Mesendoderm (in vitro differentiated cells): Measurements from ENCODE around the gene TRPV5.
A peak's percentile ranks its signal among the peaks of the same experiment; 100 is the strongest.

ENCODE experiments used
- DNase-seq: peaks from one replicate; pipeline ENCODE4 v3.0.0; 2013
- H2AK5ac ChIP-seq: 2 replicates; pipeline ENCODE4 v1.6.1; 2013; ENCODE audit warnings: low read length, inconsistent platforms
- H2BK120ac ChIP-seq: 2 replicates; pipeline ENCODE4 v1.6.1; 2013; ENCODE audit warnings: low read depth, mild to moderate bottlenecking, low read length, moderate library complexity, mixed read lengths
- H2BK15ac ChIP-seq: replicated peaks from 2 replicates; pipeline ENCODE4 v1.6.1; 2013; ENCODE audit warnings: low read depth, mild to moderate bottlenecking, moderate library complexity
- H2BK5ac ChIP-seq: 2 replicates; pipeline ENCODE4 v1.6.1; 2013; ENCODE audit warnings: low read length, inconsistent platforms
- H3K18ac ChIP-seq: 2 replicates; pipeline ENCODE4 v1.6.1; 2013; ENCODE audit warnings: mild to moderate bottlenecking, low read length, mixed read lengths
- H3K23ac ChIP-seq: one replicate; pipeline ENCODE4 v1.6.1; 2013; ENCODE audit warnings: low read length
- H3K27ac ChIP-seq: 2 replicates; pipeline ENCODE4 v1.5.1; 2013; ENCODE audit warnings: low read depth, mild to moderate bottlenecking, inconsistent platforms, low read length, moderate library complexity
- H3K27me3 ChIP-seq: 2 replicates; pipeline ENCODE4 v1.6.1; 2013; ENCODE audit warnings: low read length, control low read depth, mild to moderate bottlenecking, inconsistent platforms; ENCODE audit not compliant: insufficient read depth, poor library complexity
- H3K36me3 ChIP-seq: 2 replicates; pipeline ENCODE4 v1.6.1; 2013; ENCODE audit warnings: low read length, inconsistent platforms; ENCODE audit not compliant: control insufficient read depth, insufficient read depth
- H3K4ac ChIP-seq: one replicate; pipeline ENCODE4 v1.6.1; 2013; ENCODE audit warnings: low read depth, mild to moderate bottlenecking, low read length, moderate library complexity
- H3K4me1 ChIP-seq: 2 replicates; pipeline ENCODE4 v1.6.1; 2013; ENCODE audit warnings: low read depth, low read length, inconsistent platforms; ENCODE audit not compliant: control insufficient read depth
- H3K4me2 ChIP-seq: 2 replicates; pipeline ENCODE4 v1.6.1; 2013; ENCODE audit warnings: low read length
- H3K4me3 ChIP-seq: 2 replicates; pipeline ENCODE4 v1.5.1; 2013; ENCODE audit warnings: mild to moderate bottlenecking, low read length
- H3K56ac ChIP-seq: one replicate; pipeline ENCODE4 v1.6.1; 2013; ENCODE audit warnings: low read length
- H3K79me1 ChIP-seq: 2 replicates; pipeline ENCODE4 v1.6.1; 2013; ENCODE audit warnings: low read length, inconsistent platforms
- H3K79me2 ChIP-seq: 2 replicates; pipeline ENCODE4 v1.6.1; 2013; ENCODE audit warnings: mild to moderate bottlenecking, low read length; ENCODE audit not compliant: control insufficient read depth, insufficient read depth
- H3K9ac ChIP-seq: 2 replicates; pipeline ENCODE4 v1.6.1; 2013; ENCODE audit warnings: low read length, inconsistent platforms
- H4K5ac ChIP-seq: one replicate; pipeline ENCODE4 v1.6.1; 2013; ENCODE audit warnings: low read length
- H4K8ac ChIP-seq: one replicate; pipeline ENCODE4 v1.6.1; 2013; ENCODE audit warnings: low read depth, mild to moderate bottlenecking, control low read depth, low read length, moderate library complexity
- WGBS: extraction: QIAGEN DNeasy Blood & Tissue Kit; methylation state at CpG from one replicate; pipeline ENCODE4 v1.1.7; 2013; ENCODE audit warnings: low lambda C conversion rate, missing lambda C conversion rate; ENCODE audit not compliant: insufficient coverage; ENCODE audit errors: extremely low coverage; 5-methylcytosine and 5-hydroxymethylcytosine counted together

The TRPV5 gene

GRCh38 chr7:142908921-142909890 lies 24.3 kb downstream of the TRPV5 start:
- H4K5ac ChIP-seq, result no peak overlapping the region
- H3K4me2 ChIP-seq, result no peak overlapping the region
- H3K9ac ChIP-seq, result no peak overlapping the region
- DNase-seq, result peak; percentile 62
- H3K79me1 ChIP-seq, result no peaks in the 10 kb centered on the region
- H2BK15ac ChIP-seq, result no peak overlapping the region
- H3K4me3 ChIP-seq, result no peak overlapping the region
- no peak overlapping the region for H2BK120ac ChIP-seq
- no peaks in the 10 kb centered on the region for H3K27me3 ChIP-seq
- no peak overlapping the region for H3K27ac ChIP-seq
- H2AK5ac ChIP-seq, result no peak overlapping the region
- no peak overlapping the region for H3K18ac ChIP-seq
- H3K36me3 ChIP-seq, result no peaks in the 10 kb centered on the region
- H3K4me1 ChIP-seq, result no peaks in the 10 kb centered on the region
- H2BK5ac ChIP-seq, result no peak overlapping the region
- H3K79me2 ChIP-seq, result no peaks in the 10 kb centered on the region
- WGBS, result no CpG with 5 or more reads among the region's 21 CpGs
- H3K56ac ChIP-seq, result no peak overlapping the region
- H3K23ac ChIP-seq, result no peak overlapping the region
- no peak overlapping the region for H4K8ac ChIP-seq
- no peak overlapping the region for H3K4ac ChIP-seq

DNA sequence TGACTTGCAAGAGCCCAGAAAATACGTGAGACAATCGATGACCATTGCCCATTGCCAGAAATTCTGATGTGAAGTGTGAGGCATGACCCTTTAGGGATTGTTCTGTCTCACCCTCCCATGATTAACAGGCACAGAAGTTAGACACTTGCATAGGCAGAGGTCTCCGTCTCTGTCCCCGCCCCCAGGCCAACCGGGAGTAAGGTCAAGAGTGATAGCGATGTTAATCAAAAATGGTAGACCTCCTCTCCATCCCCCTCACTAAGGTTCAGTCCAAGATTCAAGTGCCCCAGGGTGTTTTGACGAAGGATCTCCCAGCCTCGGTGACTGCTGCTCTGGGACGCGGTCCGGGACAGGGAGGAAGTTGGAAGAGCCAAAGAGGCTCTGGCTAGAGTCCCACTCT lies 25.3 kb downstream of the TRPV5 start:
- H3K4me1 ChIP-seq, result no peaks in the 10 kb centered on the region
- no peak overlapping the region for H2AK5ac ChIP-seq
- no peak overlapping the region for H3K27ac ChIP-seq
- H3K27me3 ChIP-seq, result no peaks in the 10 kb centered on the region
- H3K18ac ChIP-seq, result no peak overlapping the region
- no peaks in the 10 kb centered on the region for H3K79me1 ChIP-seq
- no peaks in the 10 kb centered on the region for H3K79me2 ChIP-seq
- H3K36me3 ChIP-seq, result no peaks in the 10 kb centered on the region
- H3K23ac ChIP-seq, result no peak overlapping the region
- H2BK120ac ChIP-seq, result no peak overlapping the region
- no peak overlapping the region for H2BK5ac ChIP-seq
- no peak overlapping the region for H3K4me2 ChIP-seq
- WGBS, result no CpG with 5 or more reads among the region's 11 CpGs
- no peak overlapping the region for H3K9ac ChIP-seq
- DNase-seq, result no peak
- no peak overlapping the region for H3K56ac ChIP-seq
- no peak overlapping the region for H4K8ac ChIP-seq
- no peak overlapping the region for H2BK15ac ChIP-seq
- no peak overlapping the region for H3K4ac ChIP-seq
- H4K5ac ChIP-seq, result no peak overlapping the region
- H3K4me3 ChIP-seq, result no peak overlapping the region

- no peak overlapping the region for H4K8ac ChIP-seq
- H3K36me3 ChIP-seq, result no peaks in the 10 kb centered on the region
- H3K4ac ChIP-seq, result no peak overlapping the region
- no CpG with 5 or more reads among the region's 2 CpGs for WGBS
- no peak overlapping the region for H3K4me2 ChIP-seq
- no peak overlapping the region for H3K9ac ChIP-seq
- H2BK120ac ChIP-seq, result no peak overlapping the region
- no peaks in the 10 kb centered on the region for H3K4me1 ChIP-seq
- H3K18ac ChIP-seq, result no peak overlapping the region
- H3K79me2 ChIP-seq, result no peaks in the 10 kb centered on the region
- no peak overlapping the region for H2BK5ac ChIP-seq
- no peak overlapping the region for H3K27ac ChIP-seq
- H3K79me1 ChIP-seq, result no peaks in the 10 kb centered on the region
- no peak overlapping the region for H2AK5ac ChIP-seq
- no peak overlapping the region for H3K56ac ChIP-seq
- no peak overlapping the region for H4K5ac ChIP-seq
- H3K4me3 ChIP-seq, result no peak overlapping the region
- no peaks in the 10 kb centered on the region for H3K27me3 ChIP-seq
- no peak for DNase-seq
- H2BK15ac ChIP-seq, result no peak overlapping the region
- H3K23ac ChIP-seq, result no peak overlapping the region
Measured at GRCh38 chr7:142906643-142907042, 26.9 kb downstream of the TRPV5 start.

DNA sequence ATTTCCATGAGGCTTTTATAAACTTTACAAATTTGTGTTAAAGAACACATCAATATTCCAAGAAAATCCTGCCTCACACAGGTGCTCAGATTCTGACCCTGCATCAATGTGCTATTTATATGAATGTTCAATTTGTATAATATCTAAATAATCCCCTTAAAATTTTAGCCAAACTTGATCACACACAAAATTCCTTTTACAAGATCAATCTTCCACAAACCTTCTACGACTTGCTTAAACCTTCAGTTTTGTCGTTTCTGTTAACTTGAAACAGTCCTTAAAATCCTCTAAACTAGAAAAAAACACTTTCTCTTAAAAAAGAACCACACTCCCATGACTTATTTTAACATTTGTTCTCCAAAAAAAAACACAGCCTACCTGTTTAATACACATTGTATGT lies 27.8 kb downstream of the TRPV5 start:
- H3K4me1 ChIP-seq, result no peaks in the 10 kb centered on the region
- no peaks in the 10 kb centered on the region for H3K27me3 ChIP-seq
- no peak for DNase-seq
- H2BK120ac ChIP-seq, result no peak overlapping the region
- H3K4me2 ChIP-seq, result no peak overlapping the region
- no peaks in the 10 kb centered on the region for H3K36me3 ChIP-seq
- H2BK5ac ChIP-seq, result no peak overlapping the region
- H3K9ac ChIP-seq, result no peak overlapping the region
- WGBS, result no CpG with 5 or more reads among the region's 2 CpGs
- no peak overlapping the region for H3K56ac ChIP-seq
- H3K27ac ChIP-seq, result no peak overlapping the region
- H4K8ac ChIP-seq, result no peak overlapping the region
- no peak overlapping the region for H3K23ac ChIP-seq
- H3K18ac ChIP-seq, result no peak overlapping the region
- no peak overlapping the region for H3K4me3 ChIP-seq
- no peak overlapping the region for H2BK15ac ChIP-seq
- no peak overlapping the region for H4K5ac ChIP-seq
- H3K4ac ChIP-seq, result no peak overlapping the region
- H3K79me2 ChIP-seq, result no peaks in the 10 kb centered on the region
- no peaks in the 10 kb centered on the region for H3K79me1 ChIP-seq
- H2AK5ac ChIP-seq, result no peak overlapping the region

DNA sequence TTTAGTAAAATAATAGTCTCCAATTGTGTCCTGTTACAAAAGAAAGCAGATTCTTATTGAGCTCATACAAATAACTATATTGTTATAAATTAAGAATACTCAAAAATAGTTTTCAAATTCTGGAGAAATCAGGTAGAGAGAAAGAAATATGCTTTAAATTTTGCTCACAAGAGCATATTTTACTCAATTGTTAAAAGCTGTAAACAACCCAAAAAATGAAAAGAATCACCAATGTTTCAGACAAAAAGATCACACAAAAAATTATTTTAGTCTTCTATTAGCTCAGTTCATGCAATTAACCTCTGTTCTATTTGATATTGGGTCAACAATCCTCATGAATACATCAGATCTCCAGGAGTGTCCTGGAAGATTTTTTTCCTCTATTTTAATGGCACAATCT lies 29.4 kb downstream of the TRPV5 start:
- Histone ChIP-seq H3K79me1 (no peaks in the 10 kb centered on the region), H3K9ac (no peak overlapping the region), H3K79me2 (no peaks in the 10 kb centered on the region), H3K18ac (no peak overlapping the region), H2BK15ac (no peak overlapping the region), H3K27ac (no peak overlapping the region), H2AK5ac (no peak overlapping the region), H3K4ac (no peak overlapping the region), H3K4me2 (no peak overlapping the region), H3K23ac (no peak overlapping the region), H4K5ac (no peak overlapping the region), H2BK120ac (no peak overlapping the region), H3K27me3 (no peaks in the 10 kb centered on the region), H2BK5ac (no peak overlapping the region), H4K8ac (no peak overlapping the region), H3K4me3 (no peak overlapping the region), H3K4me1 (no peaks in the 10 kb centered on the region), H3K56ac (no peak overlapping the region), H3K36me3 (no peaks in the 10 kb centered on the region)
- peak; percentile 11 for DNase-seq
